Neural cell (in vitro differentiated cells): ENCODE results near the gene MAD1L1.

Experiments
- EP300 ChIP-seq: fragments of 450-650 bp; conservative IDR thresholded peaks from 2 replicates; pipeline ENCODE4 v1.6.1; 2014; ENCODE audit warnings: antibody characterized with exemption, mild to moderate bottlenecking, moderate library complexity; ENCODE audit not compliant: poor library complexity, severe bottlenecking
- EZH2 ChIP-seq: fragments of 200-600, 300-800 bp; shearing (Covaris generic), sonication (generic); IDR thresholded peaks from 2 replicates; pipeline ENCODE4 v1.6.1; 2014; ENCODE audit warnings: antibody characterized with exemption, low read length, borderline replicate concordance, mild to moderate bottlenecking; ENCODE audit not compliant: insufficient read depth, poor library complexity, severe bottlenecking
- MXI1 ChIP-seq: fragments of 450-650 bp; conservative IDR thresholded peaks from 2 replicates; pipeline ENCODE4 v1.6.1; 2014; ENCODE audit warnings: antibody characterized with exemption, mild to moderate bottlenecking; ENCODE audit not compliant: poor library complexity, severe bottlenecking
- POLR2AphosphoS5 ChIP-seq: IDR thresholded peaks from 2 replicates; pipeline ENCODE4 v1.6.1; 2012
- RAD21 ChIP-seq: fragments of 450-650 bp; conservative IDR thresholded peaks from 2 replicates; pipeline ENCODE4 v1.6.1; 2014; ENCODE audit warnings: antibody characterized with exemption, mild to moderate bottlenecking, moderate library complexity
- SMC3 ChIP-seq: fragments of 450-650 bp; conservative IDR thresholded peaks from 2 replicates; pipeline ENCODE4 v1.6.1; 2014; ENCODE audit warnings: antibody characterized with exemption, mild to moderate bottlenecking, moderate library complexity; ENCODE audit not compliant: poor library complexity
- TAF1 ChIP-seq: IDR thresholded peaks from 2 replicates; pipeline ENCODE4 v1.6.1; 2012; ENCODE audit warnings: low read depth
- TF ChIP-seq, protein P1 (sequence below): fragments of 450-650 bp; IDR thresholded peaks from 2 replicates; pipeline ENCODE4 v1.5.1; 2014; ENCODE audit warnings: antibody characterized with exemption, mild to moderate bottlenecking, moderate library complexity; ENCODE audit not compliant: poor library complexity, severe bottlenecking
- TF ChIP-seq, protein P2 (sequence below): IDR thresholded peaks from 2 replicates; pipeline ENCODE4 v1.6.1; 2012; ENCODE audit warnings: borderline replicate concordance

DNA sequence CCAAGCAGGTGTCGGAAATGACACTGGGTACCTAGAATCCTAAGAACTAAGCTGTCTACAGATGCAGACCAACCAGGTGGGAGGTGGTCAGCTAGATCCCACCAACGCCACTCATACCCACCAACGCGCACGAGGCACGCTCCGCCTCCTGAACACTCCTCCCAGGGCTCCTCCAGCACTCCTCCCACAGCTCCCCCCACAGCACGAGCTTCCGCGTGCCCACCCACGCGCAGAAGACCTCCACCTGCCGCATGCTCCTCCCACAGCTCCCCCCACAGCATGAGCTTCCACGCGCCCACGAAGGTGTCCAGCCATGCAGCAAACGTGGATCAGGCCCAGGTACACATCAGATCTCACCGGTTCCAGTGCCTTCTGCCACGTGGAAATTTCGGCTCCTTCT lies 196.0 kb downstream of the MAD1L1 start:
- TF ChIP-seq, protein P1, sequence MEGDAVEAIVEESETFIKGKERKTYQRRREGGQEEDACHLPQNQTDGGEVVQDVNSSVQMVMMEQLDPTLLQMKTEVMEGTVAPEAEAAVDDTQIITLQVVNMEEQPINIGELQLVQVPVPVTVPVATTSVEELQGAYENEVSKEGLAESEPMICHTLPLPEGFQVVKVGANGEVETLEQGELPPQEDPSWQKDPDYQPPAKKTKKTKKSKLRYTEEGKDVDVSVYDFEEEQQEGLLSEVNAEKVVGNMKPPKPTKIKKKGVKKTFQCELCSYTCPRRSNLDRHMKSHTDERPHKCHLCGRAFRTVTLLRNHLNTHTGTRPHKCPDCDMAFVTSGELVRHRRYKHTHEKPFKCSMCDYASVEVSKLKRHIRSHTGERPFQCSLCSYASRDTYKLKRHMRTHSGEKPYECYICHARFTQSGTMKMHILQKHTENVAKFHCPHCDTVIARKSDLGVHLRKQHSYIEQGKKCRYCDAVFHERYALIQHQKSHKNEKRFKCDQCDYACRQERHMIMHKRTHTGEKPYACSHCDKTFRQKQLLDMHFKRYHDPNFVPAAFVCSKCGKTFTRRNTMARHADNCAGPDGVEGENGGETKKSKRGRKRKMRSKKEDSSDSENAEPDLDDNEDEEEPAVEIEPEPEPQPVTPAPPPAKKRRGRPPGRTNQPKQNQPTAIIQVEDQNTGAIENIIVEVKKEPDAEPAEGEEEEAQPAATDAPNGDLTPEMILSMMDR: no peak
- no peak for TF ChIP-seq POLR2AphosphoS5
- no peak for TF ChIP-seq SMC3
- TF ChIP-seq, protein P2, sequence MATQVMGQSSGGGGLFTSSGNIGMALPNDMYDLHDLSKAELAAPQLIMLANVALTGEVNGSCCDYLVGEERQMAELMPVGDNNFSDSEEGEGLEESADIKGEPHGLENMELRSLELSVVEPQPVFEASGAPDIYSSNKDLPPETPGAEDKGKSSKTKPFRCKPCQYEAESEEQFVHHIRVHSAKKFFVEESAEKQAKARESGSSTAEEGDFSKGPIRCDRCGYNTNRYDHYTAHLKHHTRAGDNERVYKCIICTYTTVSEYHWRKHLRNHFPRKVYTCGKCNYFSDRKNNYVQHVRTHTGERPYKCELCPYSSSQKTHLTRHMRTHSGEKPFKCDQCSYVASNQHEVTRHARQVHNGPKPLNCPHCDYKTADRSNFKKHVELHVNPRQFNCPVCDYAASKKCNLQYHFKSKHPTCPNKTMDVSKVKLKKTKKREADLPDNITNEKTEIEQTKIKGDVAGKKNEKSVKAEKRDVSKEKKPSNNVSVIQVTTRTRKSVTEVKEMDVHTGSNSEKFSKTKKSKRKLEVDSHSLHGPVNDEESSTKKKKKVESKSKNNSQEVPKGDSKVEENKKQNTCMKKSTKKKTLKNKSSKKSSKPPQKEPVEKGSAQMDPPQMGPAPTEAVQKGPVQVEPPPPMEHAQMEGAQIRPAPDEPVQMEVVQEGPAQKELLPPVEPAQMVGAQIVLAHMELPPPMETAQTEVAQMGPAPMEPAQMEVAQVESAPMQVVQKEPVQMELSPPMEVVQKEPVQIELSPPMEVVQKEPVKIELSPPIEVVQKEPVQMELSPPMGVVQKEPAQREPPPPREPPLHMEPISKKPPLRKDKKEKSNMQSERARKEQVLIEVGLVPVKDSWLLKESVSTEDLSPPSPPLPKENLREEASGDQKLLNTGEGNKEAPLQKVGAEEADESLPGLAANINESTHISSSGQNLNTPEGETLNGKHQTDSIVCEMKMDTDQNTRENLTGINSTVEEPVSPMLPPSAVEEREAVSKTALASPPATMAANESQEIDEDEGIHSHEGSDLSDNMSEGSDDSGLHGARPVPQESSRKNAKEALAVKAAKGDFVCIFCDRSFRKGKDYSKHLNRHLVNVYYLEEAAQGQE: no peak
- no peak for TF ChIP-seq EZH2
- TF ChIP-seq MXI1: no peak
- TF ChIP-seq RAD21: no peak
- no peak for TF ChIP-seq EP300
- no peak for TF ChIP-seq TAF1
